Vagina (tissue), 2 donors: ENCODE measurements around the gene PLEKHJ1.

Source experiments
- POLR2AphosphoS5 ChIP-seq, 2 donors: sonication (generic); formaldehyde crosslinking; IDR thresholded peaks; one replicate each; pipeline ENCODE4 v1.9.0; 2017; ENCODE audit warnings: antibody characterized with exemption in 2 of 2, mild to moderate bottlenecking in 2 of 2, low read depth in 1 of 2; ENCODE audit not compliant: insufficient read depth in 1 of 2
- TF ChIP-seq, protein P1 (sequence below), 3 experiments: fragments of 450-650 bp in 2 of 3; fragments of 200-600 bp in 1 of 3; sonication (generic) in 1 of 3; IDR thresholded peaks; one replicate each; pipeline ENCODE4 v1.5.1; 2017 to 2019; ENCODE audit warnings: antibody characterized with exemption in 3 of 3, mild to moderate bottlenecking in 2 of 3, moderate library complexity in 2 of 3

DNA sequence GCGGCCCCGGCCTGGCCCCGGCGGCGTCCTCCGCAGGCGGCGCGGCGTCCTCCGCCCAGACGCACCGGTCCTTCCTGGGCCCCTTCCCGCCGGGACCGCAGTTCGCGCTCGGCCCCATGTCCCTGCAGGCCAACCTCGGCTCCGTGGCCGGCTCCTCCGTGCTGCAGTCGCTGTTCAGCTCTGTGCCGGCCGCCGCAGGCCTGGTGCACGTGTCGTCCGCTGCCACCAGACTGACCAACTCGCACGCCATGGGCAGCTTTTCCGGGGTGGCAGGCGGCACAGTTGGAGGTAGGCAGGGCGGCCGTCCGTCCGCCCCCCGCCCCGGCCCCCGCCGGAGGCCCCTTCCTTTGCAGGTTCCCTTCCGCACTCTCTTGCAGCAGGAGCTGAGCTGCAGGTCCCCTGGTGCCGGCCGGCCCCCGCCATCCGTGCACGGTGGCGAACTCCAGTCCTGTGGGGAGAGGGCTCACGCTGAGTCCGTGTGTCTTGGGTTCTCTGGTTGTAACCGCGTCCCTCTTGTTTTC, 9.2 kb downstream of the PLEKHJ1 start:
- TF ChIP-seq, protein P1, sequence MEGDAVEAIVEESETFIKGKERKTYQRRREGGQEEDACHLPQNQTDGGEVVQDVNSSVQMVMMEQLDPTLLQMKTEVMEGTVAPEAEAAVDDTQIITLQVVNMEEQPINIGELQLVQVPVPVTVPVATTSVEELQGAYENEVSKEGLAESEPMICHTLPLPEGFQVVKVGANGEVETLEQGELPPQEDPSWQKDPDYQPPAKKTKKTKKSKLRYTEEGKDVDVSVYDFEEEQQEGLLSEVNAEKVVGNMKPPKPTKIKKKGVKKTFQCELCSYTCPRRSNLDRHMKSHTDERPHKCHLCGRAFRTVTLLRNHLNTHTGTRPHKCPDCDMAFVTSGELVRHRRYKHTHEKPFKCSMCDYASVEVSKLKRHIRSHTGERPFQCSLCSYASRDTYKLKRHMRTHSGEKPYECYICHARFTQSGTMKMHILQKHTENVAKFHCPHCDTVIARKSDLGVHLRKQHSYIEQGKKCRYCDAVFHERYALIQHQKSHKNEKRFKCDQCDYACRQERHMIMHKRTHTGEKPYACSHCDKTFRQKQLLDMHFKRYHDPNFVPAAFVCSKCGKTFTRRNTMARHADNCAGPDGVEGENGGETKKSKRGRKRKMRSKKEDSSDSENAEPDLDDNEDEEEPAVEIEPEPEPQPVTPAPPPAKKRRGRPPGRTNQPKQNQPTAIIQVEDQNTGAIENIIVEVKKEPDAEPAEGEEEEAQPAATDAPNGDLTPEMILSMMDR (IDR thresholded peaks at IDR 0.05): no peak
- TF ChIP-seq POLR2AphosphoS5 (IDR thresholded peaks at IDR 0.05; ENCODE audit: insufficient read depth in 1 of 2, low read depth in 1 of 2): no peak
